HL-60/S4 treated with phorbol 12-myristate 13-acetate at 8.2 ng/mL for 4 days and 3 days (cell line): ENCODE measurements around the gene PRR36.
"Not testable (repeated sequence)": the region's sequence is repeated elsewhere in the genome, so short reads cannot be mapped to it uniquely, and the experiment has no call there.

Source experiments
- in situ Hi-C: fragments of 300-500 bp; cut with MboI; formaldehyde crosslinking; loops from 2 replicates; pipeline ENCODE4 v1.15.0; 2022; ENCODE audit warnings: low sequenced_read_pairs

The PRR36 gene

DNA sequence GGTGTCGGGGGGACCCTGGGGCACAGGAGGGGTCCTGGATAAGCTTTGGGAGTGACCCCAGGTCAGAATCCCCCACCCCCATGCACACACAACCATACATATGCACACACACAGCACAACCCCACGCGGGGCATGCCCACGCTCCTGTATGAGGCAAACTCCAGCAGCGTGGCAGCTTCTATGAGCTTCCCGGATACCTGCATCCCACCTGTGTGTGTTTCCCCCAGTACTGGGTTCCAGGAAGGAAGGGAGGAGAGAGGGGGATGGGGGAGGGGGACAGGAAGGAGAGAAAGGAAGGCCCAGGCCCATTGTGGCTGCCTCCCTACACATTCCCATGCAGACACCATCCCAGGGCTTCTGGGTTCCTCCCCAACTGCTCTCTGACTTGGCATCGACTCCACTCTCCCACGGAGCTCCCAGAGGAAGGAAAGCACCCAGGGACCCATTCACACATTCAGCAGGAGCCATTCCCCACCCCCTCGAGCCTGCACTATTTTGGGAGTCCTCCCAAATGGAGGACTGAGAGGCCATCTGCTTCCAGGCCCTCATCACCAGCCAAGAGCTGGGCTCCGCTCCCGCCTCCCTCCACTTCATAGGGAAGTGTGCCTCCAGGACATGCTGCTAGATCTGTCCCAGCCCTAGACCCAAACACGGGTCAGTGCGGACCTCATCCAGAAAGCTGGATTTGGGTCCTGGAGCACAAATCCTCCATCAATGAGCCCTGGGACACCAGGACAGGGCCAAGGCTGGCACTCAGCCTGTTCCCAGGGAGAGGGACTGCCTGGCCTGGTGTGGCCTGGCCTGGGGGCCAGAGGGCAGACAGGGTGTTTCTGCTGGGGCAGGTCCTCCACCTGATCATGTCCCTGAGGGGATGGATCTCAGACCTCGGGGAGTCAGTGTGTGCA is 13.2 kb downstream of the PRR36 start:
- in situ Hi-C loops = no loop called here

DNA sequence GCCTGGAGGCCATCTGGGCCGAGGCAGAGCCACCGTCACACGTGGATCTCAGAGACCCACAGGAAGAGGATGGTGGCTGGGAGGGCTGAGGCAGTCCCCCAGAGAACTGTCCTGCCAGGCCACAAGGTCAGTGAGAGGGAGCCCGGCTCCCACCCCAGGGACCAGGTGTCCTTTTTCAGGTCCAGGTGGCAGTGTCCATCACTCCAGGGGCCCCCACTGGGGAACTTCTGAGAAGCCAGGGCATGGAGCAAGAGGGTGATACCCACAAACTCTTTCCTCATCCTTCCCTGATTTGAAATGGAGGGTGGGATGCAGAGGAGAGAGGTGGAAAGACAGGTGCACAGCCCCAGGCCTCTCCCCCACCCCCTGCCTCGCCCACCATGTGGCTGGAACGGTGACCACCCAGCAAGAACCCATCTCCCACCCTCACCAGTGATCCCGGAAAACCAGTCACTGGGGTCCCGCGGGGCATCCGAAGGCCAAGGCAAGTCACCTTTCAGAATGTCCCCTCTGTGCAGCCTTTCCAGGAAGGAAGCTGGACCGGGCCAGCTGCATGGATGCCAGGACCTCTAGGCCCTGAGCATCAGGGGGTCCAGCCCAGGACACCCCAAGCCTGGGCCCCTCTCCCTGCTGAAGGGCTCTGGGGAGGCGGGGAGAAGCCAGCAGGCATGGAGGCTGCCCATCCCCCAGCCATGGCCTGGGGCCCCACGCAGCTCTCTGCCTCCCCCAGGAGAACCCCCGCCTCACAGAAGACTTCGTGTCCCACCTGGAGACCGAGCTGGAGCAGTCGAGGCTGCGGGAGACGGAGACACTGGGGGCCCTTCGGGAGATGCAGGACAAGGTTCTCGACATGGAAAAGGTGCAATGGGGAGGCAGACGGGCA is 14.1 kb downstream of the PRR36 start:
- in situ Hi-C loops = no loop called here

DNA sequence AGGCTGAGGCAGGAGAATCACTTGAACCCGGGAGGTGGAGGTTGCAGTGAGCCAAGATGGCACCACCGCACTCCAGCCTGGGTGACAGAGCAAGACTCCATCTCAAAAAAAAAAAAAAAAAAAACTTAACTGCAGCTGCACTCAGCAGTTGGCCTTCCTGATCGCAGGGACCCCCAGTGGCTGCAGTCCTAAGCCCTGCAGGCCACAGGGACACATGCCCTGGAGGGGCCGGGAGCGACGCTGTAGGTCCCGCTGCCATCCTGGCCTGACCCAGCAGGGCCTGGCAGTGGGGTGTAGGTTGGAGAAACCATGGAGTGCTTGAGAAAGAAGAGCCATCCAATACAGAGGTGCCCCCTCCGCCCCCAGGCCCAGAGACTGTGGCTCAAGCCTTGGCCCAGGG is 15.1 kb downstream of the PRR36 start:
- in situ Hi-C loops = not testable (repeated sequence)

DNA sequence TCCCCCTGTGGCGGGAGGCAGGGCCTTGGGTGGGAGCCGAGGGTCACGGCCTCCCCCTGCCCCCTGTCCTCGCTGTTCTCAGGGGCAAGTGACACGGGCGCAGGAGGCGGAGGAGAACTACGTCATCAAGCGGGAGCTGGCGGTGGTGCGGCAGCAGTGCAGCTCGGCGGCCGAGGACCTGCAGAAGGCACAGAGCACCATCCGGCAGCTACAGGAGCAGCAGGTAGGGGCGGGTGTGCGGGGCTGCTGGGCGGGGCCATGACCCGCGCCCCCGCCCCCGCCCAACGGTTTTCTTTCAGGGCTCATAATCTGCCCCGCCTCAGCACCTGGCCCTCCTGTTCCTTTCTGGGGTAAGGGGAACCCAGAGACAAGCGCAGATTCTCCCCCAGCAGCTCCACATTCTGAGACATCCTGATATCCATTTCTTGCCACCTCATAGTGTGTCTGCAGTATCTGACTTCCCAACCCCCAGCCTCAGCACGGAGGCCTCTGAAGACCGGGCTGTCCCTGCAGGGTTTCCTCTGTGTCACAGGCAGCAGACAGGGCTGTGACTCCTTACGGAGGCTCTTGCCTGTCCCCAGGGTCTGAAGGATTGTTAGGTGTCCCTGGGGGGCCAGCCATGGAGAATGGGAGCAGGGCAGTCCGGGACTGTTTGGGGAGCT is 15.9 kb downstream of the PRR36 start:
- in situ Hi-C loops = no loop called here

DNA sequence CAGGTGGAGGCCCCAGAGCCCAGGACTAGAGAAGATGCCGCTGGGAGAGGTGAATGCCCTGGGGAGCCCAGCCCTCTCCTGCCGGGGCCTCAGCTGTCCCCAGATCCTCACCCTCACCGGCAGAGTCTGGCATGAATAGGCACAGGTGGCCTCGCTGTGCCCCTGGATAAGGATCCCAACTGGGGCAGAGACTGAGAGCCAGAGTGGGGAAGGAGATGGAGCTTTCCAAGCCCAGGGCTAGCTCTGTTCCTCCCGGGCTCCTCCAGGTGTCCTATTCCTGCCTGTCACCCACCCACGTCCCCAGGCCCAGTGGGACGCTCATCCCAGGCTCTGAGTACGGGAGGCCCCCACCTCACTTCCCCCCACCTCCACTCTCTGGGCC is 16.5 kb downstream of the PRR36 start:
- in situ Hi-C loops = no loop called here

DNA sequence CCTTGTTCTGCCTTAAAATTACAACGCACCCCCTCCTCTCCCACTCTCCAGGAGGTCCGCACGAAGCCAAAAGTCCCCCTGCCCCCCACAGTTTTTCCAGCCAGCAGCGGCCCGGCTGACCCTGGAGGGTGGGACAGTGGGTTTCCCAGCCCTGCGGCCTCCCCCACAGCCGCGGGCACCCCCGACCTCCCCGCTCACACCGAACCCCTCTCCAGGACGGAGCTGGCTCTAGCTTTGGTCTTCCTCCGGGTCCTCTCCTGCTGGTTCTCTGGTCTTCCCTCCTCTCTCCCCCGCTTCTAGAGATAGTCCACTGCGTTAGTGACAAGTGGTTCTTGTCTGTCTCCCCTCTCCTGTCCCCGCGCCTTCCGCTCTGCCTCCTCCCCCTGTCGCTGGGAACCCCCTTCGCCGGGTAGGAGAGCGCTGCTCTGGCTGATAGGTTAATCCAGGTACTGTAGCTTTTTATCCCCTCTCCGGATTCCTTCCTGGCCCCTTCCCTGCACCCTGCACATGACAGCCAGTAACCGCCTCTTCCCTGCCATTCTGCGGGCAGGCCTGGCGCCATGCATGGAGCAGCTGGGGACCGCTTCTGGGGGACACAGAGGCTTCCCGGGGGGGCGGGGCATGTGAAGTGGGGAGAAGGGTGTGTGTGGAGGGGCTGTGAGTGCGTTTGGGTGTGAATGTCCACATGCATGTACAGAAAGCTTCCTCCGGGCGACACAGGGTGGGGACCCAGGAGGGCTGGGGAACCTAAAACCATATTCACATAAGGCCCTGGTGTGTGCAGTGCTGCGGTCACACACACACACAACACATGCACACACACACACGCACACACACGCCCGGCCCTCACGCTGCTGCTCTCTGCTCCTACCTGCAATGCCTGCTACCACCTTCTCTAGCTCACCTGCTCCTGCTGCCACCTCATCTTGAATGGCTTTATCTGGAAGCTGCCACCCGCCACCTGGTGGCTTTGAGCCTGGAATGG is 17.2 kb downstream of the PRR36 start:
- in situ Hi-C loops = no loop called here

DNA sequence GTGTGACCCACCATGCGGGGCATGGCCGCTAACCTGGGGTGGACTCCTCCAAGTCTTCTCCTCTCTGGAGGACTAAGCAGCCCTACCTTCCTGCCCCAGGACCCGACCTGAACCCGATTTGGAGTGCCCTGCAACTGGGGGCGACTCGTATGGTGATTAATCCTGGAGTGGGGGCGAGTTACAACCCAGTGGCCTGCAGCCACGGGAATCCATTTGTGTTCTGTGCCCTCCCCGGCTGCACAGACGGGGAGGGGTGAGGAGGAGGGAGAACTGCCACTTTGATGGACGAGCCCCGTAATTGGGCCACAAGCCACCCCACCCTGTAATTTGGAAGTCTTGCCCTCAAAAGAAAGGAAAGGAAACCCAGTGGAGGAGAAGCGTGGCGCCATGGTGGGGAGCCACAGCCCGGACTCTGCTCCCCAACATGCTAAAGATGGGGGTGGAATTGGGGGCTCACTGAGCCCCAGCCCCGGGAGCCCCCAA is 18.0 kb downstream of the PRR36 start:
- in situ Hi-C loops = no loop called here

DNA sequence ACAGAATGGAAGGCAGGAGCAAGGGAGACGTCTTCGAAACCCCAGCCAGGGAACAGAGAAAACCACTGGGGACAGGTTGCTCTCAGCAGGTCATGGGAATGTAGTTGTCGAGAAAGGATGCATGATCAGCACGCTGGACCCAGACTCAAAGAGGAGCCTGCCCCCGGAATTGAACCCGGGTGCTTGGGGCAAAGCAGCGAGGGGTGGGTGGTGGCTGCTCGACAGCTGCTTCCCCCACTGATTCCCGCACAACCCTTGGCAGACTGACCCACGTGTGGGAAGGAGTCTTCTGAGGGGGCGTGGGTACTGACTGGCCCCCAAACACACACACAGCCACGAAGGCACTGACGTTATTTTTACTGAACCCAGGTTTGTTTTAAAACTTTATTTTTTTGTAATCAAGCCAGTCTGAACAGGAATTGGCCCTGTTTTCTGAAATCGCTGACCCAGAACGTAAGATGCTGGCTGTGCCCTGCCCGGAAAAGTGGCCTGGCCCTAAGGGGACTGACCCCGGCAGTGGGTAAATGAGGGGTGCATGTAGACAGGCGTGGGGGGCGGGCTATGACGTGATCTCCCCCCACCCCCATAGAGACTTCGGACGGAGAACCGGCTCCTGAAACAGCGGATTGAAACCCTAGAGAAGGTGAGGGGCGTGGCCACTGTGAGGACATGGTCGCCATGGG is 18.6 kb downstream of the PRR36 start:
- in situ Hi-C loops = no loop called here

DNA sequence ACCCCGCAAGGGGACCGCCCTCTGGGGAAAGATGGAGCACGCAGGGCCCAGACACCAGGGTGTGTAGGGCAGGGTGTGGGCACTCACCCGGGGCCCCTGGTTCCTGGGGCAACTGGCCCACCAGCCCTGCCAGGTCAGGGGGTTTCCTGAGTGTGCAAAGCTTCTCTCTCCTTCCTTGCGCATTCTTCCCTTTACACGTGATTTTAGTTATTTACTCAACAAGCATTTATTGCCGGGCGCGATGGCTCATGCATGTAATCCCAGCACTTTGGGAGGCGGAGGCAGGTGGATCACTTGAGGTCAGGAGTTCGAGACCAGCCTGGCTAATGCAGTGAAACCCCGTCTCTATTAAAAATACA is 20.4 kb downstream of the PRR36 start:
- in situ Hi-C loops = no loop called here

DNA sequence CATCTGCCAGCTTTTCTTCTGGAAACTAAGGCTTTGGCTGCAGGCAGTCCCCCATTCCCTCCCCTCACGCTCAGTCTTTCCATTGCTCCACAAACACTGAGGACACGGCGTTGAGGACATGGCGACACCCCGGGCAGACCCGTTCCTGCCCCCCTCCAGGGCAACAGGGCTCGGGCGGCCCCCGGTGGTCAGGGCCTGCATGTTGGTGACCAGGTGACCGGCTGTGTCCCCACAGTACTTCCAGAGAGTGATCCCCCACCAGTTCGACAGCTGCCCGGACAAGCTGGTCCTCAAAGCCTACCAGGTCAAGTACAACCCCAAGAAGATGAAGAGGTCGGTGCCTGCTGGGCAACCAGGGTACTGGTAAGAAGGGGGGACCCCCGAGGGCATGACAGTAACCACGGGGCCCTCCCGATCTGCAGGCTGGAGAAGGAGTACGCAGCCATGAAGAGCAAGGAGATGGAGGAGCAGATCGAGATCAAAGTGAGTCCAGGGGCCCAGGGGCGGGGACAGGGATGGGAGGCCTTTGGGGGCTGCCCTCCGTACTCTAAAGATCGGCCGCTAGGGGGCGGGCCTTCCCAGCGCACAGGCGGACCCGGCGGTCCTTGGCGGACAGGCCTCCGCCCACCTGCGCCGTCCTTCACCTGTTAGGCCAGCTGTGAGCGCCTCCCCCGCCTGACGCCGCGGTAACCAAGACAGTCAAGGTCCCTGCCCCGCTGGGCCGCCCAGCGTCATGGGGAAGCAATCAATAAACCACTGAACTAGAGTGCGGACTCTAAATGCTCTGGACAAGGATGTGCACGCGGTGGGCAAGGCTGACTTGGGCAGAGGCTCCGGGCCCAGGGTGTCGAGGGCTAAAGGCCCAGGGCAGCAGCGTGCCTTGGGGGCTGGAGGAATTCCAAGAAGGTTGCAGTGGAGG is 21.1 kb downstream of the PRR36 start:
- in situ Hi-C loops = no loop called here

DNA sequence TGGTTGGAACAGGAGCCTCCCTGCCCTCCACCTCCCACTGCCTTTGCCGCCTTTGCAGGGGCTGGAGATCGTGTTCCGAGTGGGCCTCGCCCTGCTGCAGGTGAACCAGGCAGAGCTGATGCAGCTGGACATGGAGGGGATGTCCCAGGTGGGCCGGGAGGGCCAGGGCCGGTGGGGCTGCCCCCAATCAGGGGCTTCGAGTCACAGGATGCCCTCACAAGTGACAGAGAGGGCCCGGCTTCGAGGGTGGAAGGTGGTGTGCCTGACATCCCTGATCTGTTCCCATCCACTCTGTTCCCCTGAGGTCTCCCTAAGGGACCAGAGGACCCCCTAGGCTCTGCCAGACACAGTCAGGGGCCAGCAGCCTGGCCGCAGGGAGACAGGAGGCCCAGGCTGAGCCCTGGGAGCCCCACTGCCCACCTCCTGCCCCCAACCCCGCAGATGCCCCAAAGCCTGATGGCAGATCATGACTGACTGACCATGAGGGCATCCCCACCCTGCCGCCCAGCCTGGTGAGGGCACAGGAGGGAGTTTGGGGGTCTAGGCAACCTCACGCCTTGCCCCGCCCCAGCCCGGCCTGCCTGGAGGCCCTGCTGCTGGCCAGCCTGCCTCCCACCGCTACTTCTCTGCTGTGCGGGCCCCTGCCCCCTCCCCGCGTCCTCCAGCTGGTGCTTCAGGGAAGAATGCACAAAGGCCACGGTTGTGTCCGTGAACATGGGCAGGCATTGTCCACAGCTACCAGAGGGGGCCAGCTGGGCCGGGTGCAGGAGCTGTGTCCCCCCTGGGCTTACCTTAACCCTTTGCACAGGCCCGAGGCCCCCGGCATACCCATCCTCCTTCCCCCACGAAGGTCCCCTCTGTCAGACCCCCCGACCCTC is 22.3 kb downstream of the PRR36 start:
- in situ Hi-C loops = no loop called here

DNA sequence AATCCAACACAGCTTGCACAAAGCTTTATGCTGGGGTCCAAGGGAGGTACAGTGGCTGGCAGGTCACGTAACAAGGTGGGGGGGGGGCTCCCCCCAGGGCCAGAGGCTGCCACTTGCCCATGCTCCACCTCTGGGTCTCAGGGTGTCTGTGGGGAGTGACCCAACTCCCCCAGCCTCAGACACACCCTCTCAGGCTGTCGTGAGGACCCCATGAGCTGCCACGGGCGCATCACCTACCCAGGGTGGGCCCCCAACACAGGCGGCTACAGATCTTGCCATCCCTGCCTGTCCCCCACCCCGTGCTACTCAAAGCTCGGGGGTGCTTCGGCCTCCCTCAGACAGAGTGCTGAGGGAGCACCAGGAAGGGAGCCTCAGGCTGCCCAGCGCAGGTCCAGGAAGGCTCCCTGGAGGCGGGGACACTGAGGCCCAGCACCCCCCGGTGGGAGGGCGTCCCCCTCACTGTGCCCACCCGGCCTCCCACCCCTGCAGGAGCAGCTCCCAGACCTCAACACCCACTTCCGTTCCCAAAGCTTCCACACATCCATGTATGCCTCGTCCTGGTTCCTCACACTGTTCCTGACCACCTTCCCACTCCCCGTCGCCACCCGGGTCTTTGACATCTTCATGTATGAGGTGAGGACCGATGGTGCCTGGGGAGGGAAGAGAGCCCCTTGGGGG is 23.1 kb downstream of the PRR36 start:
- in situ Hi-C loops = no loop called here

DNA sequence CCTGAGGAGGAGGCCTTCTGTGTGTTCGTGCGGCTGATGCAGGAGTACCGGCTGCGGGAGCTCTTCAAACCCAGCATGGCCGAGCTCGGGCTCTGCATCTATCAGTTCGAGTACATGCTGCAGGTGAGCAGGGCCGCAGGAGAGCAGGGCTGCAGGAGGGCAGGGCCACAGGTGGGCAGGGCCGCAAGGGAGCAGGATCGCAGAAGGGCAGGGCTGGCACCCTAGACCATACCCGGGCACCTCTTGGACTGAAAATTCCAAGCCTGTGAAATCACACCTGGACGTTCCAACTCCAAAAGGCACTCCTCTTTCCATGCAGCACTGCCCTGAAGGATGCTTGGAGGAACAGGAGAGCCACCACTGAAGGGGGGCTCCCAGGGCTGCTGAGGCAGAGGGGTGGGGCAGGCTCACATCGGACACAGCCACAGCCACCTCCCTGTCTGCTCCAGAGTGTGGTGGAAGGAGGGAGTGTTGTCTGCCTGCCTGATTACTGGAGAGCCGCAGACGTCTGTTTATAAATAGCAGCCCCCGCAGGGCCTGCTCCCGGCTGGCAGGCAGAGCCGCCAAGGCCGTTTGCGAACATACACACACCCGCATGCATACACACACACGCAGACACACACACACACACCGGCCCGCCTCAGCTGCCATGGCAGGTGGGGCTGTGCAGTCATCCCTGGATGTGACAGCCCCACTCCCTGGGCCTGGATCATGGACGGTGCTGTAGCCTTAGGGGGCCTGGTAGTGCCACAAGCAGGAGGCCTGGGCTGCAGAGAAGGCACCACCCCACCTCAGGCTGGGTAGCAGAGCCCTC is 24.0 kb downstream of the PRR36 start:
- in situ Hi-C loops = no loop called here

DNA sequence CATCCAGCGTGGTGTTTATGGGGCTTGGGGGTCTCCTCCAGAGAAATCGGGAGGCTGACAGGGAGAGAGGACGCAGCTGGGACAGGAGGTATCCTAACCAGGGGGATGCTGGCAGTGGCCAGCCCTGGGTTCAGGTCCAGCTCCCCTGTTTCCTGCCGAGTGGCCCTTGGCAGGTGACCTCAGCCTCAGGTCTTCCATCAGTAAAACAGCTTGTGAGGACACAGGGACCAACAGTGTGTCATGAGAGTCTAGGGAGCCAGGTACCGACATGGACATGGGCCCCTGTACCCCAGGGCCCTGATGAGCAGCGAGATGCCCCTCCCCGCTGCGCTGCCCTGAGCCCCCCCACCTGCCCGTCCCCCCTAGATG is 24.6 kb downstream of the PRR36 start:
- in situ Hi-C loops = no loop called here

DNA sequence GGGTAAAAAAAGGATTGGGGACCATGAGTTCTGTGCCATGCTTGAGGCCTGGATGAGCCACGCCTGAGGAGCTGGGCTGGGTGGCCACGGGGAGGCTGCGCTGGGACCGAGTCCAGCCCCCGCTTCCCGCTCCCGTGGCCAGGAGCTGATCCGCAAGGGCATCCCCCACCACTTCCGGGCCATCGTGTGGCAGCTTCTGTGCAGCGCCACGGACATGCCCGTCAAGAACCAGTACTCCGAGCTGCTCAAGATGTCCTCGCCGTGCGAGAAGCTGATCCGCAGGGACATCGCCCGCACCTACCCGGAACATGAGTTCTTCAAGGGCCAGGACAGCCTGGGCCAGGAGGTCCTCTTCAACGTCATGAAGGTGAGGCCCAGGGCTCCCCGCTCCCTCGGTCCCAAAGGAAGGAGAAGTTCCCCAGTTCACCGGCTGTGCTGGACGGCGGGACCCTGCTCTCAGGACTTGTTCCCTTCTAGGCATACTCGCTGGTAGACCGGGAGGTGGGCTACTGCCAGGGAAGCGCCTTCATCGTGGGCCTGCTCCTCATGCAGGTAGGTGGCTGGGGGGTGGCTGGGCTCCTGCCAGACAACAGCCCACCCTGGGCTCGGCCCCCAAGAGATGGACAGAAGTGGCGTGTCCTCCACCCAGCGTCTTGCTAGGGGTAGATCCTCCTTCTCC is 25.3 kb downstream of the PRR36 start:
- in situ Hi-C loops = no loop called here

DNA sequence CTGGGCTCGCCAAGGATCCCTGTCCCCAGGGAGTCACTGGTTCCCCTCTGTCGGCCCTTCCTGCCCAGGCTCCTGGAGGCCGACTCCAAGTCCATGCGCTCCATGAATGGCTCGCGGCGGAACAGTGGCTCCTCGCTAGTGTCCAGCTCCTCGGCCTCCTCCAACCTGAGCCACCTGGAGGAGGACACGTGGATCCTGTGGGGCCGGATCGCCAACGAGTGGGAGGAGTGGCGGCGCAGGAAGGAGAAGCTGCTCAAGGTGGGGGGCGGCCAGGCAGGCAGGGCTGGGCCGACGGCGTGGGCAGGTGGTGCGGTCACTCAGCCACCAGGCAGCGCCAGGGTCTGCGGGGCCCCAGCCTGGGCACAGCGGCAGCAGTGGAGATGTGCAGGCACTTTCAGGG is 26.5 kb downstream of the PRR36 start:
- in situ Hi-C loops = no loop called here
